ENCODE measurements around the gene A4GALT.
A peak's percentile ranks its signal among the peaks of the same experiment; 100 is the strongest.

Gene A4GALT

DNA sequence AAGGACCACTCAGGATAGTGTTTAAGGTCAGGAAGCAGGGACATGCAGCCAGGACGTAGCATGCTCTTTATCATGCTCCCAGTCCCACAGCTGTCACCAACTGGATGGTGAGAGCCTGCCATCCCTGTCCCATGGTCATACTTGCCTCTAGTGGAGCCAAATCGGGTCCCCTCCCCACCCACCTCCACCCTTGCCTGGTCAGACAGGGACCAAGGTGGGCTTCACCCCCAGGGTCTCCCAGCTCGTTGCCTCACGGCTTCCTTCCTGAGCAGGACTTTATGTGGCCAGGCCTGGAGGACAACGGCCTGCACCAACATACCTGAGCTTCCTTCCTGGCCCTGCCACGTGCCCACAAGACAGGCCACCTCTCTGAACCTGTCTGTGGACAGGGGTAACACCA, 19.8 kb downstream of the A4GALT start:
- no peak for DNase-seq

DNA sequence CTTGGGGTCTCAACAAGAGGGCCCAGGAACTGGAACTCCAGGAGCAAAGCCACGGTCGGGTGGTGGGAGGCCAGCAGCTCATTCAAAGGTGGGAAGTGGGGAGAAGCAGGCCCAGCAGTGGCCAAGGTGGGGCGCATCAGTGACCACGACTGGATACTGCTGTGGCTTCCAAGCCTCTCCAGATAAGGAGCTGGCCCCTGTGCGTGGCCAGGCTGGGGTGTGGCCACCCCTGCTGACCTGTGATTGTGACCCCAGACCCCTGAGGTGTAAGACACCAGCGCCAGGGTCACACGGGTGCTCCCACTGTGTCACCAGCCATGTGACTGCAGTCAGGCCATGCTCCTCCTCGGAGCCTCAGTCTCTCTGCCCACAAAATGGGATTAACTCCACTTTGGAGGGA, 20.3 kb downstream of the A4GALT start:
- no peak for DNase-seq

DNA sequence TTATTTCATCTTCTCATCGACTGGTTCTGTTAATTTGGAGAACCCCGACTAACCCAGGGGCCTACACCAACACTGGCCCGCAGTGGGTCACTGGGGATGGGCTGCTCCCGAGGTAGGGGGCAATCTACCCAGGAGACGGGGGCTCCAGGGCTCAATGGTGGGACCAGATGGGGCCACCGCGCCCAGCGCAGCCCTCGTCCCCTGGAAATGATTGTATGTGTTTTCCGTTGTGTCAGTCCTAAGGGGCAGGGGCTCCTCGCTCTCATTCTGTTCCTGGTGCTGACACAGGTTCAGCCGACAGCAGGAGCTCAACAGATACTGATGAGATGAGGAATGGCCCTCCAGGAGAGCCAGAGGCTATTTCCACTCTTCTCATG, 20.7 kb downstream of the A4GALT start:
- DNase-seq, result no peak

DNA sequence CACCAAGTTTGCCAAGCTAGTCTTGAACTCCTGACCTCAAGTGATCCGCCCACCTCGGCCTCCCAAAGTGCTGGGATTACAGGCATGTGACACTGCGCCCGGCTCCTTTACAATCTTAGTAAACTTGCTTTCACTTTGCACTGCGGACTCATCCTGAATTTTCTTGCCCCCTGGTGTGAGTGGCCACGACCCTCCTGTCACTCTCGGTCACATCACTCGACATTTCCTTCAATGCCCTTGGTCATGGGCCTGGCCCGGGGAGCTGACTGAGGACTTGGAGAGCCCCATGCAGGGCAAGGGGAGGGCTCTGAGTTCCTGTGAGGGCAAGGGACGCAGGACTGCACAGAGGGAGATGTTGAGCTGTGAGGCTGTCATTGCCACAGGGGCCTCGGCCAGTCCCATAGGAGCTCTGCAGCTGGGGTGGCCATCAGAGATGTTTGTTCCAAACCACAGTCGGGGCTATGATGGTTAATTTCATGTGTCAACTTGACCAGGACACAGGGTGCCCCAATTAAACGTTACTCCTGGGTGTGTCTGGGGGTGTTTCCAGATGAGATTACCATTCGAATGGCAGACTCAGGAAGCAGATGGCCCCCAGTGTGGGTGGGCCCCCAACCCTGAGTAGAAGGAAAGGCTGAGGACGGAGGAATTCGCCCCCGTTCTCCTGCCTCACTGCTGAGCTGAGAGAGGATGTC, 21.2 kb downstream of the A4GALT start:
- no peak for DNase-seq

DNA sequence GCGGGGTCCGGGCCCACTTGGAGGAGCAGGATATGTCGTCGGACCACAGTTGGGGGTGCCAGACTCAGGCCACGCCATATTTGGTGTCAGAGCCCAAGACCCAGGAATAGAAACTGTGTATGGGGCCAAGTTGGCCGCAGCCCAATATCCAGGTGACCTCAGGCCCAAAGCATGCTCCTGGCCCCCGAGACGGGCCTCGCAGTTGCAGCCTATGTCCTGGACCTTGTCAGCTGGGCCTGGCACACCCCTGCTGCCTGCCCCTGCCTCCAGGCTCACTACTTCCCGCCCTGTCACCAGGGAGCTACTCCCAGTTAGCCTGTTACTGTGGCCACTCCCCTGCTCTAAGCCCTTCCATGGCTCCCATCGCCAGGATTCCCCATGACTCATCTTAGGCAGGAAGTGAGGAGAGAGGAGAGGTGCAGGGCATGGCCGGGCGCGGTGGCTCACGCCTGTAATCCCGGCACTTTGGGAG, 23.1 kb downstream of the A4GALT start:
- DNase-seq, result no peak

- no peak for DNase-seq
These were observed 24.2 kb downstream of the A4GALT start for GRCh38 chr22:42696331-42696967.

- no peak for DNase-seq
These were observed 25.4 kb downstream of the A4GALT start for GRCh38 chr22:42695294-42695693.

GRCh38 chr22:42693763-42694683, 26.6 kb downstream of the A4GALT start:
- no peak for DNase-seq

- no peak for DNase-seq
These were observed 27.5 kb downstream of the A4GALT start for GRCh38 chr22:42693055-42693762.

GRCh38 chr22:42692239-42693054, 28.2 kb downstream of the A4GALT start:
- DNase-seq, result peak in 2 of 4 experiments; percentile 52 to 56

- no peak for DNase-seq
These were observed 29.2 kb downstream of the A4GALT start for GRCh38 chr22:42691440-42691839.

DNA sequence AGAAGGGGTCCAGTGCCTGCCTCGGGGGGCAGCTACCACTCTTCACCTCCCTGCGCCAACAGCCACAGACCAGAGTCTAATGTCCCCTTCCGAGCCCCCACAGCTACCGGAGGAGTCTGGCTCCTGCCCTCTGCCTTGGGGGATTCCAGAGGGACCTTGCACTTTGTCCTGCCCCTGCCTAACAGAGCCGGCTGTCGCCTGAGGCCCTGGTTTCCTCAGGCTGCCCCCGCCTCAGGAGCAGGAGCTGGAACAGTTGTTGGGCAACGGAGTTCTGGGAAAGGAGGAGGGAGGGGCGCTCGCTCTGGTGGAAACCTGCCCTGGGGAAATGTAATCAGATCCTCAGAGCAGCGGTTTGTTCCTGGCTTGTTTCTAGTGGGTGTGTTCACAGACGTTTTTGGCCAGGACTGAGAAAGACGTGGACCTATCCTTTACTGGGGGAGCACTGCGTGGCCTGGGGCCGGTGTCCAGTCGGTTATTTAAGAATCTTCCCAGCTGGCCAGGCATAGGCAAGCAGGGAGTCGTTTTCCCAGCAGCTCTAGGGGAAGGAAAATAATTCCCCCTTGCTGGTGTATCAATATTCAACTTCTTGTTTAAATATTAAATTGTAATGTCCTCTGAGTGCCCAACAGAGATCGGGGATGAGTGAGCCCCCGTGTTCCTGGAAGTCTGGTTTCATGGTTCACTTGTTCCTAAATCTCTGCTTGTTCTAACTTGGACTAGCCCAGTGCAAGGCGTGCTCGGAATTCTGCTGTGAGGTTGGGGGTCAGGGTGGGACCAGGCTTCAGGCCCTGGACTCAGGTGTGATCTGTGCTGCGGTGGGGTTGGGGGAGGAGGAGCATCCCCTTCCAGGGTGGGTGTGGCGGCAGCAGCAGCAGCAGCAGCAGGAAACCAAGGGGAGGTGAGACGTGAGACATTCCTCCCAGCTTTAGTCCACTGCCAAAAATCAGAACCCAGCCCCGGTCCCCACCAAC, 32.1 kb downstream of the A4GALT start:
- DNase-seq, result no peak

DNA sequence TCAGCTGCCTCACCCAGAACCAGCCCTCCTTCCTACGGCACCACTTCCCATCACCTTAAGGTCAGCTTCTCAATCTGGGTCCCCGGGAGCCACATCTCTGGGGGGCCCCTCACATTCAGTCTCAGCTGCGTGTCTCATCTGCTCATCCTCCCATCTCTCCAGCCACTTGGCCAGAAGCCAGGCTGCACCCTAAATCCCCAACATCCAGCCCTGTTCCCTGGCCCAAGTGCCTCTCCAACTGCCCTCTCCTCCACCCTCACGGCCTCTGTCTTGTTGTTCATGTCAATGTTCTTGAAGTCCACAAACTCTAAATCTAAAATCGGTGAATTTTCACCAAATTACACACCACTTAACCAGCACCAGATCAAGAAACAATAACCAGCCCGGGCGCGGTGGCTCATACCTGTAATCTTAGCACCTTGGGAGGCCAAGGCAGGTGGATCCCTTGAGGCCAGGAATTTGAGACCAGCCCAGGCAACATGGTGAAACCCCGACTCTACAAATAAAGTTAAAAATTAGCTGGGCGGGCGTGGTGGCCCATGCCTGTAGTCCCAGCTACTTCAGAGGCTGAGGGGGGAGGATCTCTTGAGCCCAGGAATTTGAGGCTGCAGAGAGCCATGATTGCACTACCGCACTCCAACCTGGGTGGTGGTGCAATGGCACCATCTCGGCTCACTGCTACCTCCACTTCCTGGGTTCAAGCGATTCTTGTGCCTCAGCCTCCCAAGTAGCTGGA, 33.7 kb downstream of the A4GALT start:
- DNase-seq, result no peak

DNA sequence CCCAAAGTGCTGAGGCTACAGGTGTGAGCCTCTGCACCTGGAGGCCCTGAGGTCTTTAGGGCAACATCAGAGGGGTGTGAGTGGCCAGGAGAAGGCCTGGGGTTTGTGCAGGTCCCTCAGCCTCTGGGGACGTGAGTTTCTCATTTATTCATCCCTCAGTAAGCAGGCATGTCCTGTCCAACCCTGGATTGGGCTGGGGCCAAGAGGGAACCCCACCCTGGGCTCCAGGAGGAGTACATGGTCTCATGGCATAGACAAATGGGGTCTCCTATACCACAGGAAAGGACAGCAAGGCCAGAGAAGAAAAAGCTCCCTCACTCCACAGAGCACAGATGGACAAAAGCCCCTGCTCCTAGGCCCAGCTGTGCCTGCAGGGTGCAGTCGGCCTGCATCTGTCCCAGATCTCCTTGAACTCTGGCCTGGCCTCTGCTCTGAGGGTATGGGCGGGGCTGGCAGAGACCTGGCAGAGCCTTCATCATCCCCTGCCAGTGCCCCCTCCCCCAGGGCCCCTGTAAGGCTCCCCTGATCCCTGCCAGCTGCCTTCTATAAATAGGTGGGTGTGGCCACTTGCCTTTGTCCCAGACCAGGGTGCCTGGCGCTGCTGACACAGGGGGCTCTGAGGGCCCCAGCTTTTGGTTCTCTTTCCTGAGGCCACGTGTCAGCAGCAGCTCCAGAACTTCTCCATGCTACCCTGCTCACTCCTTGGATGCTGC, 34.6 kb downstream of the A4GALT start:
- no peak for DNase-seq

- no peak for DNase-seq
These were observed 36.0 kb downstream of the A4GALT start for GRCh38 chr22:42684462-42685195.

DNA sequence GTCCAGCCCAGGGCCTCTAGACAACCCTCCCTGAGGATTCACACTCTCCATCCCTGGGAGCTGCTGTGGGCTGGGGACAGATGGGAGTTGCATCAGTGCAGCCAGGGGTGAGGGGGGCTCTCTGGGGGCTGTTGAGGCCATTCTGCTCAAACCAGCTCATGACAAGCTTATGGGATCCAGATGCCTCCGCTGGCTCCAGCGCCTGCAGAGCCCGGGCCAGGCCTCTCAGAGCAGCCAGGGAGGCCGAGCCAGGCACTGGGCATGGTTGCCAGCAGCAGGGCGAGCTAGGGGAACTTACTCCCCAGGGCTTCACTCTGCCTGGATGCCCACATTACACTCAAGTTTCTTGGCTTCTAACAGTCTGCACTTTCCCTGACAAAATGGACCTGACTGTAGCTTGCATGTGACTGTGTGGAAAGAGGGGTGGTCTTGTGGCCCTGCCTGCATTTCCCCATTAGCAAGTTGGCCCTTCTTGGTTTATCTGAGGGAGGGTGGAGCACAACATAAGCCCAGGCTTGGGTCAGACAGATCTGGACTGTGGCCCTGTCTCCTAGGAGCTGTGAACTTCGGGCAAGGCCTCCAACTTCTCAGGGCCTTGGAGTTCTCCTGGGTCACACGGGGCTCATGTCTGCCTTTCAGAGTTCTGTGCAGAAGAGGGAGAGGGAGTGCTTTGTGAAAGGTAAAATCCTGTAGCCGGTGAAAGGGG, 36.9 kb downstream of the A4GALT start:
- DNase-seq, result no peak

GRCh38 chr22:42682113-42682851, 38.4 kb downstream of the A4GALT start:
- DNase-seq, result no peak
